ENCODE data around the gene CTNNB1. TPM values are rescaled to one million over a fixed set of nuclear protein-coding genes. Genes with fewer than 3 reads are reported as not detected.

The CTNNB1 gene
- total and polyA plus RNA-seq, 4 donors: 63.3 to 265 (median 151) TPM

GRCh38 chr3:41159588-41160189 is 39.6 kb upstream of the CTNNB1 start:
- H3K27ac ChIP-seq (ENCODE audit: low read depth in 1 of 2, low read length in 2 of 2): no peak overlapping the region
- TF ChIP-seq EGR1 (IDR thresholded peaks at IDR 0.05; ENCODE audit: low read depth in 2 of 2): no peak
- TF ChIP-seq RXRA (IDR thresholded peaks at IDR 0.05): no peak
- TF ChIP-seq SP1 (IDR thresholded peaks at IDR 0.05): no peak
- no peak for TF ChIP-seq YY1 (IDR thresholded peaks at IDR 0.05)
- H3K9me3 ChIP-seq (ENCODE audit: control insufficient read depth in 4 of 4, low read length in 3 of 4): no peaks in the 10 kb centered on the region
- DNase-seq (ENCODE audit: low spot score): no peak
- WGBS: 83% methylated on average over 3 of the region's 3 CpGs
- no peak overlapping the region for H3K4me3 ChIP-seq (ENCODE audit: low read depth in 1 of 3, low read length in 3 of 3)
- no peaks in the 10 kb centered on the region for H3K36me3 ChIP-seq (ENCODE audit: control insufficient read depth in 4 of 4, insufficient read depth in 3 of 4, low read depth in 1 of 4, low read length in 3 of 4)
- no peak overlapping the region for H3K9ac ChIP-seq (ENCODE audit: low read depth in 1 of 2, low read length in 2 of 2)
- H3K27me3 ChIP-seq (ENCODE audit: control insufficient read depth in 4 of 4, insufficient read depth in 4 of 4, low read length in 3 of 4): no peaks in the 10 kb centered on the region
- no peaks in the 10 kb centered on the region for H3K4me1 ChIP-seq (ENCODE audit: control insufficient read depth in 4 of 4, insufficient read depth in 4 of 4, low read length in 3 of 4)

GRCh38 chr3:41162541-41162940 is 36.8 kb upstream of the CTNNB1 start:
- Histone ChIP-seq H3K9ac (ENCODE audit: low read depth in 1 of 2, low read length in 2 of 2) (no peak overlapping the region), H3K4me1 (ENCODE audit: control insufficient read depth in 4 of 4, insufficient read depth in 4 of 4, low read length in 3 of 4) (no peaks in the 10 kb centered on the region), H3K27me3 (ENCODE audit: control insufficient read depth in 4 of 4, insufficient read depth in 4 of 4, low read length in 3 of 4) (no peaks in the 10 kb centered on the region), H3K4me3 (ENCODE audit: low read depth in 1 of 3, low read length in 3 of 3) (no peak overlapping the region), H3K36me3 (ENCODE audit: control insufficient read depth in 4 of 4, insufficient read depth in 3 of 4, low read depth in 1 of 4, low read length in 3 of 4) (no peaks in the 10 kb centered on the region), H3K9me3 (ENCODE audit: control insufficient read depth in 4 of 4, low read length in 3 of 4) (no peaks in the 10 kb centered on the region), H3K27ac (ENCODE audit: low read depth in 1 of 2, low read length in 2 of 2) (no peak overlapping the region)
- TF ChIP-seq YY1 (IDR thresholded peaks at IDR 0.05) (no peak), RXRA (IDR thresholded peaks at IDR 0.05) (no peak), CTCF (IDR thresholded peaks at IDR 0.05; ENCODE audit: low read depth, low read length, missing input control) (no peak), REST (IDR thresholded peaks at IDR 0.05) (no peak), JUND (IDR thresholded peaks at IDR 0.05) (no peak), ATF3 (IDR thresholded peaks at IDR 0.05) (no peak), HNF4A (conservative IDR thresholded peaks at IDR 0.05) (no peak), GABPA (IDR thresholded peaks at IDR 0.05 in 1 of 2, conservative IDR thresholded peaks at IDR 0.05 in 1 of 2) (no peak), SP1 (IDR thresholded peaks at IDR 0.05) (no peak), EGR1 (IDR thresholded peaks at IDR 0.05; ENCODE audit: low read depth in 2 of 2) (no peak), FOXA1 (IDR thresholded peaks at IDR 0.05) (no peak), NR2F2 (IDR thresholded peaks at IDR 0.05) (no peak), TAF1 (conservative IDR thresholded peaks at IDR 0.05) (no peak), FOXA2 (IDR thresholded peaks at IDR 0.05) (no peak), ZBTB33 (IDR thresholded peaks at IDR 0.05) (no peak), RAD21 (IDR thresholded peaks at IDR 0.05) (no peak), MAX (IDR thresholded peaks at IDR 0.05) (no peak), HNF4G (IDR thresholded peaks at IDR 0.05) (no peak)
- WGBS: 92% methylated on average over 3 of the region's 3 CpGs
- no peak for DNase-seq (ENCODE audit: low spot score)
